ENCODE measurements around the gene CLCN1.
"Not testable (repeated sequence)": the region's sequence is repeated elsewhere in the genome, so short reads cannot be mapped to it uniquely, and the experiment has no call there.

Gene CLCN1

GRCh38 chr7:143315776-143316175 lies at the start of gene CLCN1:
CLCN1 (plus strand) TSS chr7:143316111; CDS start chr7:143316213, 102 bp downstream.
- DNase-seq, result peak; percentile 38 to 63 (median 56)

- DNase-seq, result no peak
These were observed 46.7 kb upstream of the CLCN1 start for GRCh38 chr7:143269251-143269650.

GRCh38 chr7:143271240-143271639 lies 44.7 kb upstream of the CLCN1 start:
- no peak for DNase-seq

GRCh38 chr7:143272871-143273270 lies 43.0 kb upstream of the CLCN1 start:
- DNase-seq, result no peak

GRCh38 chr7:143279186-143280098 lies 36.5 kb upstream of the CLCN1 start:
- DNase-seq, result peak; percentile 51 to 85 (median 80)

GRCh38 chr7:143280160-143280559 lies 35.8 kb upstream of the CLCN1 start:
- no peak for DNase-seq

- DNase-seq, result peak; percentile 36 to 48 (median 37)
These were observed 35.3 kb upstream of the CLCN1 start for GRCh38 chr7:143280566-143280965.

- DNase-seq, result no peak
These were observed 34.4 kb upstream of the CLCN1 start for GRCh38 chr7:143281529-143281928.

- no peak for DNase-seq
These were observed 33.8 kb upstream of the CLCN1 start for GRCh38 chr7:143282124-143282523.

GRCh38 chr7:143283381-143283780 lies 32.5 kb upstream of the CLCN1 start:
- peak in 2 of 3 donors; percentile 27 to 28 for DNase-seq

GRCh38 chr7:143284591-143285469 lies 31.1 kb upstream of the CLCN1 start, which contains the start of gene TMEM139:
TMEM139 (plus strand) TSS chr7:143284958; CDS start chr7:143285958, 1,000 bp downstream.
- DNase-seq, result no peak

GRCh38 chr7:143285470-143285778 lies 30.5 kb upstream of the CLCN1 start:
- DNase-seq, result no peak

- DNase-seq, result no peak
These were observed 29.9 kb upstream of the CLCN1 start for GRCh38 chr7:143285806-143286521.

GRCh38 chr7:143286522-143286890 lies 29.4 kb upstream of the CLCN1 start:
- DNase-seq, result no peak

GRCh38 chr7:143287339-143287934 lies 28.5 kb upstream of the CLCN1 start:
- DNase-seq, result no peak

GRCh38 chr7:143287935-143288826 lies 27.7 kb upstream of the CLCN1 start, which contains the start of gene CASP2:
CASP2 (plus strand) TSS chr7:143288351; CDS start chr7:143288456, 105 bp downstream.
- peak; percentile 98 to 99 (median 99) for DNase-seq

GRCh38 chr7:143288836-143289235 lies 27.1 kb upstream of the CLCN1 start:
- DNase-seq, result peak; percentile 29 to 48 (median 37)

GRCh38 chr7:143289421-143289820 lies 26.5 kb upstream of the CLCN1 start:
- DNase-seq, result peak; percentile 44 to 52 (median 52)

- DNase-seq, result not testable (repeated sequence)
These were observed 26.0 kb upstream of the CLCN1 start for GRCh38 chr7:143289888-143290287.

- DNase-seq, result no peak
These were observed 25.6 kb upstream of the CLCN1 start for GRCh38 chr7:143290293-143290692.

- no peak for DNase-seq
These were observed 23.0 kb upstream of the CLCN1 start for GRCh38 chr7:143292876-143293275.

Measured in suppressor macrophage treated with lipopolysaccharide for 1 hour (primary cell).